ENCODE measurements around the gene NOC2L.

GRCh38 chr1:899636-900317, 59.3 kb downstream of the NOC2L start:
- no peak for TF ChIP-seq CTCF (IDR thresholded peaks at IDR 0.05)
- TF ChIP-seq POLR2A (IDR thresholded peaks at IDR 0.05), result no peak
